ENCODE data around the gene ANKRD18A. TPM values are rescaled to one million over a fixed set of nuclear protein-coding genes. Genes with fewer than 3 reads are reported as not detected.

ANKRD18A gene
- total RNA-seq, 1 experiment from 2014 or later, result 10.5 TPM

- Histone ChIP-seq H3K4me3 (no peak overlapping the region), H3K4me1 (no peaks in the 10 kb centered on the region), H3K9me3 (replicated peaks) (0 out of 2 replicates have a peak, but pooled peaks cover 5% of the 10 kb centered on the region), H3K27ac (no peak overlapping the region), H3K27me3 (no peaks in the 10 kb centered on the region), H3K36me3 (no peaks in the 10 kb centered on the region)
- DNase-seq, result no peak
Measured at GRCh38 chr9:38526591-38526990, 93.8 kb downstream of the ANKRD18A start.

- no peaks in the 10 kb centered on the region for H3K4me1 ChIP-seq
- no peaks in the 10 kb centered on the region for H3K36me3 ChIP-seq
- H3K9me3 ChIP-seq (replicated peaks), result no peaks in the 10 kb centered on the region
- DNase-seq, result peak; percentile 14 to 29
- no peak overlapping the region for H3K4me3 ChIP-seq
- no peaks in the 10 kb centered on the region for H3K27me3 ChIP-seq
- no peak overlapping the region for H3K27ac ChIP-seq
Measured at GRCh38 chr9:38523121-38523520, 97.3 kb downstream of the ANKRD18A start.

GRCh38 chr9:38521762-38522161, 98.6 kb downstream of the ANKRD18A start:
- Histone ChIP-seq H3K36me3 (no peaks in the 10 kb centered on the region), H3K27ac (no peak overlapping the region), H3K9me3 (replicated peaks) (no peaks in the 10 kb centered on the region), H3K4me3 (no peak overlapping the region), H3K27me3 (no peaks in the 10 kb centered on the region), H3K4me1 (no peaks in the 10 kb centered on the region)
- no peak for DNase-seq

Other genes starting within 250 kb of the ANKRD18A start
- 80.3 and 80.8 TPM in 2 replicates for gene ALDH1B1, start 227.9 kb downstream of the ANKRD18A start, total RNA-seq (2014; rRNA removed; shearing (Covaris generic))
- 42.3 and 44.1 TPM in 2 replicates for gene IGFBPL1, start 196.1 kb downstream of the ANKRD18A start, total RNA-seq (2014; rRNA removed; shearing (Covaris generic))
- 0.30 TPM in 1 of 2 replicates, not detected in the other for gene FAM240B, start 99.5 kb upstream of the ANKRD18A start, total RNA-seq (2014; rRNA removed; shearing (Covaris generic))